NCI-H2171 treated with DMSO at 0.1 percent for 48 hours (cell line): ENCODE measurements around the gene SETD3.
A peak's percentile ranks its signal among the peaks of the same experiment; 100 is the strongest.

Experiments
- DNase-seq: peaks from one replicate; lab custom pipeline; 2025; lab: John Stamatoyannopoulos, UW

SETD3 gene

GRCh38 chr14:99497341-99497740 is 16.7 kb upstream of the SETD3 start:
- DNase-seq: no peak

GRCh38 chr14:99484106-99484505 is 3.4 kb upstream of the SETD3 start:
- no peak for DNase-seq

GRCh38 chr14:99481745-99482099 is 1.1 kb upstream of the SETD3 start:
- no peak for DNase-seq

GRCh38 chr14:99480917-99481744 is 472 bp upstream of the SETD3 start, which contains the start of gene CCNK:
TSS of gene CCNK (plus strand) at chr14:99481409. CDS start at chr14:99492678, 11,269 bp downstream.
- peak; percentile 100 for DNase-seq

GRCh38 chr14:99479160-99479905 is 1.3 kb downstream of the SETD3 start:
- no peak for DNase-seq

GRCh38 chr14:99478128-99478527 is 2.5 kb downstream of the SETD3 start:
- no peak for DNase-seq

- DNase-seq: no peak
These were observed 3.8 kb downstream of the SETD3 start for GRCh38 chr14:99476864-99477263.

GRCh38 chr14:99475660-99476059 is 5.0 kb downstream of the SETD3 start:
- no peak for DNase-seq

GRCh38 chr14:99475179-99475578 is 5.5 kb downstream of the SETD3 start:
- DNase-seq: no peak

GRCh38 chr14:99473458-99473857 is 7.2 kb downstream of the SETD3 start:
- no peak for DNase-seq

- DNase-seq: no peak
These were observed 7.7 kb downstream of the SETD3 start for GRCh38 chr14:99472937-99473336.

GRCh38 chr14:99471731-99472130 is 8.9 kb downstream of the SETD3 start:
- DNase-seq: no peak

GRCh38 chr14:99468836-99469592 is 11.6 kb downstream of the SETD3 start:
- DNase-seq: peak; percentile 94

GRCh38 chr14:99468081-99468480 is 12.6 kb downstream of the SETD3 start:
- DNase-seq: no peak

GRCh38 chr14:99467336-99468078 is 13.2 kb downstream of the SETD3 start:
- DNase-seq: peak; percentile 80

- DNase-seq: no peak
These were observed 13.9 kb downstream of the SETD3 start for GRCh38 chr14:99466758-99467157.

GRCh38 chr14:99465288-99465687 is 15.4 kb downstream of the SETD3 start:
- DNase-seq: no peak

- DNase-seq: no peak
These were observed 16.7 kb downstream of the SETD3 start for GRCh38 chr14:99463974-99464373.

GRCh38 chr14:99462210-99462609 is 18.4 kb downstream of the SETD3 start:
- no peak for DNase-seq

- peak; percentile 13 for DNase-seq
These were observed 19.1 kb downstream of the SETD3 start for GRCh38 chr14:99461411-99462085.

GRCh38 chr14:99460793-99461192 is 19.9 kb downstream of the SETD3 start:
- peak; percentile 11 for DNase-seq
